Progenitor cell of endocrine pancreas (in vitro differentiated cells): ENCODE measurements around the gene KLF1. TPM values are rescaled to one million over a fixed set of nuclear protein-coding genes. Genes with fewer than 3 reads are reported as not detected.

ENCODE experiments used
- DNase-seq: peaks from one replicate; pipeline ENCODE4 v3.0.0; 2021; ENCODE audit warnings: low spot score; ENCODE audit not compliant: unreplicated experiment
- H3K27ac Mint-ChIP-seq: 2 replicates; pipeline ENCODE4 v1.8.0; 2021; ENCODE audit warnings: mild to moderate bottlenecking, moderate library complexity, mixed read lengths
- H3K27me3 Mint-ChIP-seq: 2 replicates; pipeline ENCODE4 v1.8.0; 2021; ENCODE audit warnings: mixed read lengths
- H3K36me3 Mint-ChIP-seq: 2 replicates; pipeline ENCODE4 v1.8.0; 2022; ENCODE audit warnings: mixed read lengths; ENCODE audit not compliant: insufficient read depth
- H3K4me1 Mint-ChIP-seq: 2 replicates; pipeline ENCODE4 v1.8.0; 2021; ENCODE audit warnings: low read depth, mixed read lengths
- H3K4me3 Mint-ChIP-seq: 2 replicates; pipeline ENCODE4 v1.8.0; 2021; ENCODE audit warnings: low read depth, mild to moderate bottlenecking, moderate library complexity, mixed read lengths
- H3K9me3 Mint-ChIP-seq: 2 replicates; pipeline ENCODE4 v1.8.0; 2021; ENCODE audit warnings: low read depth, mixed read lengths
- total RNA-seq: library from RNA; stranded (reverse); gene quantifications from 2 replicates; pipeline ENCODE4 v1.2.1, GENCODE V29; 2021
- TF ChIP-seq, protein P1 (sequence below): fragments of 200-600 bp; sonication (generic); IDR thresholded peaks from one replicate; pipeline ENCODE4 v1.5.0; 2021; ENCODE audit warnings: antibody characterized with exemption, mild to moderate bottlenecking; ENCODE audit not compliant: unreplicated experiment

The KLF1 gene
- total RNA-seq, 1 donor from 2014 or later, result not detected

DNA sequence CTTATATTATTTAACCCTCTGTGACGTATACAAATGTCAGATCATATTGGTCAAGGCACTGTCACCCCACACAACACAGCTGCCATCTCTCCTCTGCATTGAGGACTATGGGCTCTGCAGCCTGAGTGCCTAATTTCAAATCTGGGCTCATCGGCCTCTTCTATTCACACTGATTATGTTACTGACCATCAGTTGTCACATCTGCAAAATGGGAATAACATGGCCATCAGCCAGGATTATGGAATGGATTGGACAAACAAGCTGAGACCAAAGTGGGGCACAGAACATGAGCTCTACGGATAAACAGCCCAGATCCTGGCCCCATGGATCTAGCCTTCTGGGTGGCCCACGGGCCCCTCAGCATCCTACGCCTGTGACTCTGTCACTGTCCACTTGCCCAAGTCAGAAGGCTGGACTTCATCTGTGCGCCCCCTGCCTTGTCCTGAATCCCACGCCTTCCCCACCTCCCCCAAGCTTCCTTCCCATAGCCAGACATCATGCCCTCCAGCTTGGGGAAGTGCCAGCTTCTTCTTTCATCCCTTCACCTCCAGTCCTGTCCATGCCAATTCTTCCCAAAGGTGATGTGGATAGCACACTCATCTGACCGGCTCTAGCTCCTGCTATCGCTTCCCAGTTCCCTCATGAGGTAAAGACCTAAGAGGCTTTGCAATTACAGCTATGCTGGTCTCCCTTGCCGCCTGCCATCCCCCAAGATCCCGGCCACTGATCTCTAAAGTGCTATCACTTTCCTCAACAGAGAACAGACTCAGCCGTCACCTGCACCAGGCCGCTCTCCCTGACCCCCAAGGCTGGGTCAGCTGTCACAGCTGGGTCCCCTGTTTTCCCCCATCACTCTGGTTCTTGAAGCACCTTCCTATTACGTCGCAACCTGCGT, 45.6 kb upstream of the KLF1 start:
- Mint-ChIP-seq H3K36me3 (peaks cover 8% of the 10 kb centered on the region), H3K27me3 (no peaks in the 10 kb centered on the region), H3K9me3 (no peaks in the 10 kb centered on the region), H3K4me3 (peak overlapping the region; percentile 93), H3K27ac (peak overlapping the region; percentile 95), H3K4me1 (peaks cover 16% of the 10 kb centered on the region)
- DNase-seq, result no peak
- TF ChIP-seq, protein P1, sequence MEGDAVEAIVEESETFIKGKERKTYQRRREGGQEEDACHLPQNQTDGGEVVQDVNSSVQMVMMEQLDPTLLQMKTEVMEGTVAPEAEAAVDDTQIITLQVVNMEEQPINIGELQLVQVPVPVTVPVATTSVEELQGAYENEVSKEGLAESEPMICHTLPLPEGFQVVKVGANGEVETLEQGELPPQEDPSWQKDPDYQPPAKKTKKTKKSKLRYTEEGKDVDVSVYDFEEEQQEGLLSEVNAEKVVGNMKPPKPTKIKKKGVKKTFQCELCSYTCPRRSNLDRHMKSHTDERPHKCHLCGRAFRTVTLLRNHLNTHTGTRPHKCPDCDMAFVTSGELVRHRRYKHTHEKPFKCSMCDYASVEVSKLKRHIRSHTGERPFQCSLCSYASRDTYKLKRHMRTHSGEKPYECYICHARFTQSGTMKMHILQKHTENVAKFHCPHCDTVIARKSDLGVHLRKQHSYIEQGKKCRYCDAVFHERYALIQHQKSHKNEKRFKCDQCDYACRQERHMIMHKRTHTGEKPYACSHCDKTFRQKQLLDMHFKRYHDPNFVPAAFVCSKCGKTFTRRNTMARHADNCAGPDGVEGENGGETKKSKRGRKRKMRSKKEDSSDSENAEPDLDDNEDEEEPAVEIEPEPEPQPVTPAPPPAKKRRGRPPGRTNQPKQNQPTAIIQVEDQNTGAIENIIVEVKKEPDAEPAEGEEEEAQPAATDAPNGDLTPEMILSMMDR, result no peak

DNA sequence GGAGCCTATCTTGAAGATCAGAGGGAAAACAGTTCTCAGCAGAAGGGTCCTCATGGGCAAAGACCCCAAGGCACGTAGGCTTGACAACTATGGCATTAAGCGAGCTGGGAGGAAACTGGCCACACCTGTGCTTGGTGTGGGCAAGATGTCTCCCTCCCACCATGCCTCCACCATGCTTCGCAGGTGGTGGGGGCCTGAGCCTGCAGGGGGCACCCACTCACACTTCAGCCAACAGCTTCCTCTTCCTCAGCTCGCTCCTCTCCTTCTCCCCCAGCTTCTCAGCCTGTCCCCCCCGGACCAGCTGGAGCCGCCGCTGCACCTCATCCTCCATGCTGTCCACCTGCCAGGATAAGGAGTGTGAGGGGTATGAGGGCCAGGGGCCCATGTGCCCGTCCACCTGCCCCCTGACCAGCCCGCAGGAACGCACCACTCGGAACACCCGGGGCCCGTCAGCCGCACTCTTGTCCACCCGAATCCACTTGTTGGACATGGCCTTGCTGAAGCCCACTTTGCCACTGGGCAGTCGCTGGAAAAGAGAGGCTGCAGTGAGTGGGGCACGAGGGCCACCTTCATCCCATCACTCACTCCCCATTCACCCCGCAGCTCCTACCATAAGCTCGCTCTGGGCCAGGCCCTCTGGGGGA, 43.1 kb upstream of the KLF1 start:
- H3K4me1 Mint-ChIP-seq, result peaks cover 11% of the 10 kb centered on the region
- TF ChIP-seq, protein P1, result no peak
- no peaks in the 10 kb centered on the region for H3K9me3 Mint-ChIP-seq
- H3K27ac Mint-ChIP-seq, result no peak overlapping the region
- H3K4me3 Mint-ChIP-seq, result no peak overlapping the region
- DNase-seq, result no peak
- H3K27me3 Mint-ChIP-seq, result no peaks in the 10 kb centered on the region
- peaks cover 14% of the 10 kb centered on the region for H3K36me3 Mint-ChIP-seq

DNA sequence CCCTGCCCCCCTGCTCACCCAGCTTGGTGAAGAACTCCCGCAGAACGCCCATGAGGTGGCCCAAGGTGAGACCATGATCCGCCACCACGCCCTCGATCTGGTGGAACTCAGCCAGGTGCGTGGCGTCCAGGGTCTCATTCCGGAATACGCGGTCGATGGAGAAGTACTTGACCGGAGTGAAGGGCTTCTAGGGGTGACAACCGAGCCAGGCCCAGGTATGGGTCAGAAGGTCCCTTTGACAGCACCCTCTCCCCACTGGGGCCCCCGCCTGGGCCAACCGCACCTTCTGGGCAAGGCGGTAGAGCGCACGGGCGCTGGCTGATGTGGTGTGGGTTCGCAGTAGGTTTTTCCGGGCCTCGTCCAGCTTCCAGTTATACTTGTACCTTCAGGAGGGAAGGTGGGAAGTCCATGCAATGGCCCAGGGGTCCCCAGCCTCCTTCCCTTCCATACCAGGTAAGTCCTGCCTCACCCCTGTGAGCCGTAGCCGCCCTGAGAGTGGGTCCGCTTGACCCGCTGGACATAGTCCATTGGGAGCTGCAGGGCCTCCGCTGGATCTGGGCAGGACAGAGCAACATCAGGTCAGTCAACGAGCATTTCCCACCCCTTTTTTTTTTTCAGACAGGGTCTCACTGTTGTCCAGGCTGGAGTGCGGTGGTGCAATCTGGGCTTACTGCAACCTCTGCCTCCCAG, 37.8 kb upstream of the KLF1 start:
- TF ChIP-seq, protein P1, result no peak
- no peaks in the 10 kb centered on the region for H3K9me3 Mint-ChIP-seq
- no peak overlapping the region for H3K4me3 Mint-ChIP-seq
- H3K36me3 Mint-ChIP-seq, result peaks cover 26% of the 10 kb centered on the region
- peaks cover 4% of the 10 kb centered on the region for H3K4me1 Mint-ChIP-seq
- no peak for DNase-seq
- H3K27ac Mint-ChIP-seq, result no peak overlapping the region
- H3K27me3 Mint-ChIP-seq, result no peaks in the 10 kb centered on the region

DNA sequence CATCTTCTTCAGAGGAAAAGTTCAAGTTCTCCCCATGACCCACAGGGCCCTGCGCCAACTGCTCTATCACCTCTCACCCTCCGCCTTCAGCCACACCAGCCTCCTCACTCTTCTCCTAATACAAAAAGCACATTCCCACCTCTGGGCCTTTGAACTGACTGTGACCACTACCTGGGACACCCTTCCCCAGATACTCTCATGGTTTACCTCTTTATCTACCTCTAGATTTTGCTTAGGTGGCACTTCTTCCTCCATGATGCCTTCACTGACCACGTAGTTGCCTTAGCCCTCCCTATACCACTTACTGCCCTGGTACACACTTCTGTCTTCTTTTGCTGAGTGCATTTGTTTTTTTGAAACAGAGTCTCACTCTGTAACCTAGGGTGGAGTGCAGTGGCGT, 36.0 kb upstream of the KLF1 start:
- H3K27me3 Mint-ChIP-seq, result no peaks in the 10 kb centered on the region
- no peak overlapping the region for H3K4me3 Mint-ChIP-seq
- DNase-seq, result no peak
- H3K9me3 Mint-ChIP-seq, result no peaks in the 10 kb centered on the region
- peak overlapping the region; percentile 26 for H3K27ac Mint-ChIP-seq
- peaks cover 4% of the 10 kb centered on the region for H3K4me1 Mint-ChIP-seq
- TF ChIP-seq, protein P1, result no peak
- H3K36me3 Mint-ChIP-seq, result peaks cover 19% of the 10 kb centered on the region

DNA sequence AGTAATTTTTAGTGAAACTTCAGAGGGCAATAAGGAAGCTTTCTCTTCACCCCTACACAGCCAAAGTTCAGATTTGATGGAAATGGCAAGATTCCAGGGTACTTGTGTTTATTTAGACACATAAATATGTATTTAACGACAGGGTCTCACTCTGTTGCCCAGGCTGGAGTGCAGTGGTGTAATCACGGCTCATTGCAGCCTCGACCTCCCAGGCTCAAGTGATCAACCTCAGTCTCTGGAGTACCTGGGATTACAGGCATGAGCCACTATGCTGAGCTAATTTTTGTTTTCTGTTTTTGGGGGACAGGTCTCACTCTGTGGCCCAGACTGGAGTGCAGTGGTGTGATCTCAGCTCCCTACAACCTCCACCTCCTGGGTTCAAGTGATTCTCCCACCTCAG, 34.0 kb upstream of the KLF1 start:
- Mint-ChIP-seq H3K27me3 (no peaks in the 10 kb centered on the region), H3K4me3 (no peak overlapping the region), H3K4me1 (peaks cover 4% of the 10 kb centered on the region), H3K9me3 (no peaks in the 10 kb centered on the region), H3K36me3 (peaks cover 14% of the 10 kb centered on the region), H3K27ac (peak overlapping the region; percentile 85)
- no peak for DNase-seq
- TF ChIP-seq, protein P1, result no peak
